ENCODE results near the gene NACA2. TPM values are rescaled to one million over a fixed set of nuclear protein-coding genes. Genes with fewer than 3 reads are reported as not detected.

The NACA2 gene
- total and polyA plus RNA-seq, 7 experiments from 2014 or later: not detected

- CTCF ChIA-PET: no interaction called here
- Histone ChIP-seq H3K27me3 (ENCODE audit: control insufficient read depth in 2 of 2, insufficient read depth in 2 of 2, low read length in 2 of 2) (no peaks in the 10 kb centered on the region), H3K27ac (ENCODE audit: low read depth, low read length) (no peak overlapping the region), H3K36me3 (ENCODE audit: control insufficient read depth in 2 of 3, insufficient read depth in 3 of 3, low read length in 3 of 3) (no peaks in the 10 kb centered on the region), H3K4me1 (ENCODE audit: control insufficient read depth in 2 of 2, insufficient read depth in 2 of 2, low read length in 2 of 2) (no peaks in the 10 kb centered on the region), H3K4me3 (ENCODE audit: low read length) (no peak overlapping the region), H3K9me3 (ENCODE audit: control insufficient read depth in 2 of 3, low read length in 3 of 3) (no peaks in the 10 kb centered on the region)
- H3K4me3 Mint-ChIP-seq: no peak overlapping the region
- POLR2A ChIA-PET: no interaction called here
- intact Hi-C loops (cut with micrococcal nuclease): no loop called here
- H3K27ac Mint-ChIP-seq: no peak overlapping the region
- H3K27me3 Mint-ChIP-seq: peaks cover 3 to 22% (median 13%) of the 10 kb centered on the region in 5 donors
- peaks cover 0 to 2% (median 0%) of the 10 kb centered on the region in 11 donors for H3K9me3 Mint-ChIP-seq
- DNase-seq (no peak), ATAC-seq (no peak)
- H3K36me3 Mint-ChIP-seq: no peaks in the 10 kb centered on the region
- peaks cover 0 to 4% (median 0%) of the 10 kb centered on the region in 7 donors for H3K4me1 Mint-ChIP-seq
Observed at GRCh38 chr17:61611323-61611722, 20.3 kb upstream of the NACA2 start.

GRCh38 chr17:61605692-61606091, 14.7 kb upstream of the NACA2 start:
- ATAC-seq (no peak), DNase-seq (no peak)
- no peak overlapping the region for H3K27ac Mint-ChIP-seq
- Histone ChIP-seq H3K36me3 (ENCODE audit: control insufficient read depth in 2 of 3, insufficient read depth in 3 of 3, low read length in 3 of 3) (no peaks in the 10 kb centered on the region), H3K27me3 (ENCODE audit: control insufficient read depth in 2 of 2, insufficient read depth in 2 of 2, low read length in 2 of 2) (no peaks in the 10 kb centered on the region), H3K27ac (ENCODE audit: low read depth, low read length) (no peak overlapping the region), H3K9me3 (ENCODE audit: control insufficient read depth in 2 of 3, low read length in 3 of 3) (no peaks in the 10 kb centered on the region), H3K4me1 (ENCODE audit: control insufficient read depth in 2 of 2, insufficient read depth in 2 of 2, low read length in 2 of 2) (no peaks in the 10 kb centered on the region), H3K4me3 (ENCODE audit: low read length) (no peak overlapping the region)
- H3K36me3 Mint-ChIP-seq: no peaks in the 10 kb centered on the region
- POLR2A ChIA-PET: no interaction called here
- H3K9me3 Mint-ChIP-seq: peaks cover 0 to 2% (median 0%) of the 10 kb centered on the region in 11 donors
- H3K4me3 Mint-ChIP-seq: no peak overlapping the region
- H3K27me3 Mint-ChIP-seq: peaks cover 2 to 33% (median 19%) of the 10 kb centered on the region in 5 donors
- H3K4me1 Mint-ChIP-seq: no peaks in the 10 kb centered on the region
- intact Hi-C loops (cut with micrococcal nuclease): no loop called here
- CTCF ChIA-PET: no interaction called here

- no peak overlapping the region for H3K4me3 ChIP-seq (ENCODE audit: low read length)
- DNase-seq (no peak), ATAC-seq (no peak)
- Mint-ChIP-seq H3K27me3 (peaks cover 13 to 39% (median 24%) of the 10 kb centered on the region in 5 donors), H3K4me1 (no peaks in the 10 kb centered on the region), H3K27ac (no peak overlapping the region), H3K4me3 (no peak overlapping the region), H3K9me3 (peaks cover 0 to 2% (median 0%) of the 10 kb centered on the region in 11 donors), H3K36me3 (no peaks in the 10 kb centered on the region)
- no peaks in the 10 kb centered on the region for H3K9me3 ChIP-seq (ENCODE audit: control insufficient read depth in 2 of 3, low read length in 3 of 3)
- ChIA-PET CTCF (no interaction called here), POLR2A (no interaction called here)
- H3K27me3 ChIP-seq (ENCODE audit: control insufficient read depth in 2 of 2, insufficient read depth in 2 of 2, low read length in 2 of 2): no peaks in the 10 kb centered on the region
- intact Hi-C loops (cut with micrococcal nuclease): no loop called here
- H3K36me3 ChIP-seq (ENCODE audit: control insufficient read depth in 2 of 3, insufficient read depth in 3 of 3, low read length in 3 of 3): no peaks in the 10 kb centered on the region
- no peaks in the 10 kb centered on the region for H3K4me1 ChIP-seq (ENCODE audit: control insufficient read depth in 2 of 2, insufficient read depth in 2 of 2, low read length in 2 of 2)
- H3K27ac ChIP-seq (ENCODE audit: low read depth, low read length): no peak overlapping the region
Observed at GRCh38 chr17:61601297-61601696, 10.3 kb upstream of the NACA2 start.

- Histone ChIP-seq H3K9me3 (ENCODE audit: control insufficient read depth in 2 of 3, low read length in 3 of 3) (no peaks in the 10 kb centered on the region), H3K4me1 (ENCODE audit: control insufficient read depth in 2 of 2, insufficient read depth in 2 of 2, low read length in 2 of 2) (no peaks in the 10 kb centered on the region), H3K36me3 (ENCODE audit: control insufficient read depth in 2 of 3, insufficient read depth in 3 of 3, low read length in 3 of 3) (no peaks in the 10 kb centered on the region), H3K4me3 (ENCODE audit: low read length) (no peak overlapping the region), H3K27ac (ENCODE audit: low read depth, low read length) (no peak overlapping the region), H3K27me3 (ENCODE audit: control insufficient read depth in 2 of 2, insufficient read depth in 2 of 2, low read length in 2 of 2) (no peaks in the 10 kb centered on the region)
- H3K36me3 Mint-ChIP-seq: no peaks in the 10 kb centered on the region
- H3K4me1 Mint-ChIP-seq: no peaks in the 10 kb centered on the region
- no peak overlapping the region for H3K4me3 Mint-ChIP-seq
- peaks cover 0 to 2% (median 0%) of the 10 kb centered on the region in 11 donors for H3K9me3 Mint-ChIP-seq
- ATAC-seq: no peak
- CTCF ChIA-PET: no interaction called here
- intact Hi-C loops (cut with micrococcal nuclease): no loop called here
- POLR2A ChIA-PET: no interaction called here
- no peak overlapping the region for H3K27ac Mint-ChIP-seq
- DNase-seq: no peak
- peaks cover 14 to 41% (median 26%) of the 10 kb centered on the region in 5 donors for H3K27me3 Mint-ChIP-seq
Observed at GRCh38 chr17:61600621-61601020, 9.6 kb upstream of the NACA2 start.

GRCh38 chr17:61599608-61600007, 8.6 kb upstream of the NACA2 start:
- ATAC-seq: no peak
- Histone ChIP-seq H3K27me3 (ENCODE audit: control insufficient read depth in 2 of 2, insufficient read depth in 2 of 2, low read length in 2 of 2) (no peaks in the 10 kb centered on the region), H3K4me3 (ENCODE audit: low read length) (no peak overlapping the region), H3K4me1 (ENCODE audit: control insufficient read depth in 2 of 2, insufficient read depth in 2 of 2, low read length in 2 of 2) (no peaks in the 10 kb centered on the region), H3K27ac (ENCODE audit: low read depth, low read length) (no peak overlapping the region), H3K36me3 (ENCODE audit: control insufficient read depth in 2 of 3, insufficient read depth in 3 of 3, low read length in 3 of 3) (no peaks in the 10 kb centered on the region), H3K9me3 (ENCODE audit: control insufficient read depth in 2 of 3, low read length in 3 of 3) (no peaks in the 10 kb centered on the region)
- peaks cover 0 to 2% (median 0%) of the 10 kb centered on the region in 11 donors for H3K9me3 Mint-ChIP-seq
- no peak overlapping the region for H3K4me3 Mint-ChIP-seq
- no peaks in the 10 kb centered on the region for H3K36me3 Mint-ChIP-seq
- H3K4me1 Mint-ChIP-seq: no peaks in the 10 kb centered on the region
- DNase-seq: no peak
- H3K27me3 Mint-ChIP-seq: peaks cover 14 to 40% (median 21%) of the 10 kb centered on the region in 5 donors
- no peak overlapping the region for H3K27ac Mint-ChIP-seq
- ChIA-PET CTCF (no interaction called here), POLR2A (no interaction called here)
- intact Hi-C loops (cut with micrococcal nuclease): no loop called here

GRCh38 chr17:61598014-61598413, 7.0 kb upstream of the NACA2 start:
- no peak for DNase-seq
- intact Hi-C loops (cut with micrococcal nuclease): no loop called here
- Histone ChIP-seq H3K9me3 (ENCODE audit: control insufficient read depth in 2 of 3, low read length in 3 of 3) (no peaks in the 10 kb centered on the region), H3K27me3 (ENCODE audit: control insufficient read depth in 2 of 2, insufficient read depth in 2 of 2, low read length in 2 of 2) (no peaks in the 10 kb centered on the region), H3K4me1 (ENCODE audit: control insufficient read depth in 2 of 2, insufficient read depth in 2 of 2, low read length in 2 of 2) (no peaks in the 10 kb centered on the region), H3K27ac (ENCODE audit: low read depth, low read length) (no peak overlapping the region), H3K4me3 (ENCODE audit: low read length) (no peak overlapping the region), H3K36me3 (ENCODE audit: control insufficient read depth in 2 of 3, insufficient read depth in 3 of 3, low read length in 3 of 3) (no peaks in the 10 kb centered on the region)
- H3K4me3 Mint-ChIP-seq: no peak overlapping the region
- CTCF ChIA-PET: no interaction called here
- no peaks in the 10 kb centered on the region for H3K36me3 Mint-ChIP-seq
- POLR2A ChIA-PET: no interaction called here
- no peaks in the 10 kb centered on the region for H3K4me1 Mint-ChIP-seq
- peaks cover 0 to 2% (median 0%) of the 10 kb centered on the region in 11 donors for H3K9me3 Mint-ChIP-seq
- no peak overlapping the region for H3K27ac Mint-ChIP-seq
- no peak for ATAC-seq
- H3K27me3 Mint-ChIP-seq: peaks cover 11 to 44% (median 21%) of the 10 kb centered on the region in 5 donors

- H3K36me3 ChIP-seq (ENCODE audit: control insufficient read depth in 2 of 3, insufficient read depth in 3 of 3, low read length in 3 of 3): no peaks in the 10 kb centered on the region
- POLR2A ChIA-PET: no interaction called here
- H3K27me3 ChIP-seq (ENCODE audit: control insufficient read depth in 2 of 2, insufficient read depth in 2 of 2, low read length in 2 of 2): no peaks in the 10 kb centered on the region
- CTCF ChIA-PET: no interaction called here
- H3K9me3 ChIP-seq (ENCODE audit: control insufficient read depth in 2 of 3, low read length in 3 of 3): no peaks in the 10 kb centered on the region
- intact Hi-C loops (cut with micrococcal nuclease): no loop called here
- DNase-seq (no peak), ATAC-seq (no peak)
- H3K27ac ChIP-seq (ENCODE audit: low read depth, low read length): no peak overlapping the region
- no peaks in the 10 kb centered on the region for H3K36me3 Mint-ChIP-seq
- no peak overlapping the region for H3K4me3 Mint-ChIP-seq
- H3K4me3 ChIP-seq (ENCODE audit: low read length): no peak overlapping the region
- no peaks in the 10 kb centered on the region for H3K4me1 ChIP-seq (ENCODE audit: control insufficient read depth in 2 of 2, insufficient read depth in 2 of 2, low read length in 2 of 2)
- no peaks in the 10 kb centered on the region for H3K4me1 Mint-ChIP-seq
- no peaks in the 10 kb centered on the region for H3K9me3 Mint-ChIP-seq
- no peak overlapping the region for H3K27ac Mint-ChIP-seq
- H3K27me3 Mint-ChIP-seq: peaks cover 7 to 40% (median 17%) of the 10 kb centered on the region in 5 donors
Observed at GRCh38 chr17:61597607-61598006, 6.6 kb upstream of the NACA2 start.
